GDM1 (cell line): ENCODE measurements around the gene SWAP70.
A peak's percentile ranks its signal among the peaks of the same experiment; 100 is the strongest.
"Not testable (repeated sequence)": the region's sequence is repeated elsewhere in the genome, so short reads cannot be mapped to it uniquely, and the experiment has no call there.

Source experiments
- DNase-seq: peaks from one replicate; lab custom pipeline; 2025; lab: John Stamatoyannopoulos, UW

SWAP70 gene

DNA sequence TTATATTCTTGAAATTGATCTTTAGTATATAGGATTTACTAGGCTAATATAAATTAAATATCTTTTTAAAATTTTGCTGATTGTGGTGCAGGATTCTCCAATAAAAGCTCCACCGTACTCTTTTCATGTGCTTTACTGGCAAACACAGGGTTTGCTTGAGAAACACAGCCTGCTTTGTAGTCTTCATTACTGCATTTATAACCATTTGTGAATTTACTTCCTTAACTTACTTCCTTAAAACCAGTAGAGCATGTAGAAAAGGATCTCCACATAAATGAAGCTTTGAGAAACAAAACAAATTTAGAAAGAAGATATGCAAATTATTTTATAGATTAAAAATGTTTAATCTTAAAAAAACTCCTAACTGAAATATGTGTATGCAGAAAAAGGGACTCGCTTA is 28.8 kb downstream of the SWAP70 start:
- DNase-seq, result no peak

DNA sequence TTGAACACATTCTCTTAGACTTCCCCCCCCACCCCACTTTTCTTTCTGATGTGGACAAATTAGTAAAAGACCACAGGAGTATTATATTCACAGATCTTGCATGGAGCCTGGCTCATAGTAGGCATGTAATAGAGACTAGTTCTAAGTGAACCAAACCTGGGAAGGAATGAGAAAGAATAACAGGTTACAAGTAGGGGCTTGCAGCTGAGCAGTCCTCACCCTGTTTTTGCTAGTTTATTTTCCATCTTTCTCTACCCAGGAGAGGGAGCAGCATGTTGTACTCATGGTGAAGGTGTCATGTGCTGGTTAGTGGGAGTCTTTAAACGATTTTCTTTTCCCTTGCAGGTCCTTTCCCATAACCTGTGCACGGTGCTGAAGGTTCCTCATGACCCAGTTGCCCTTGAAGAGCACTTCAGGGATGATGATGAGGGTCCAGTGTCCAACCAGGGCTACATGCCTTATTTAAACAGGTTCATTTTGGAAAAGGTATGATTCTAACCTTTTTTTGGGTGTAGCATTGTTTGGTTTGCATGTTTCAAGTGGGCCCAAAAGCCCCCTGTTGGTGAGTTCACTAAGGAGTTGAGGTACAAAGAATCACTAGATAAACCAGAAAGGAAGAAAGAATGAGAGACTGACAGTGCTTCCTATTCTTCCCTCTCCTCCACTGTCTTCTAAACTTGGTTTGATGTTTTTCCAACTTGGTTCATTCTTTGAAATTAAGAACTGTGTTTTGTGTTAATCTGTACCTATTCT is 30.1 kb downstream of the SWAP70 start:
- no peak for DNase-seq

DNA sequence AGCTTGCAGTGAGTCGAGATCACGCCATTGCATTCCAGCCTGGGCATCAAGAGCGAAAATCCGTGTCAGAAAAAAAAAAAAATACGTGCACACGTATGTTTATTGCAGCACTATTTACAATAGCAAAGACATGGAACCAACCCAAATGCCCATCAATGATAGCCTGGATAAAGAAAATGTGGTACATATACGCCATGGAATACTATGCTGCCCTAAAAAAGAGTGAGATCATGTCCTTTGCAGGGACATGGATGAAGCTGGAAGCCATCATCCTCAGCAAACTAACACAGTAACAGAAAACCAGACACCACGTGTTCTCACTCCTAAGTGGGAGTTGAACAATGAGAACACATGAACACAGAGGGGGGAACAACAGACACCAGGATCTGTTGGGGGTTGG is 31.4 kb downstream of the SWAP70 start:
- DNase-seq, result not testable (repeated sequence)

DNA sequence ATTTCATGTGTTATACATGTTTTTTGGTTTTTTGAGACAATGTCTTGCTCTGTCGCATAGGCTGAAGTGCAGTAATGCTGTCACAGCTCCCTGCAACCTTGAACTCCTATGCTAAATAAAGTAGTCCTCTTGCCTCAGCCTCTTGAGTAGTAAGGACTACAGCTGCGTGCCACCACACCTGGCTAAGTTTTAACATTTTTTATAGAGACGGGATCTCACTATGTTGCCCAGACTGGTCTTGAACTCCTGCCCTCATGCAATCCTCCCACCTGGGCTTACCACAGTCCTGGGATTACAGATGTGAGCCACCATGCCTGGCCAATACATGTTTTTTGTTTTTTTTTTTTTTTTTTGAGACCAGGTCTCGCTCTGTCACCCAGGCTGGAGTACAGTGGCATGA is 33.9 kb downstream of the SWAP70 start:
- DNase-seq, result no peak

DNA sequence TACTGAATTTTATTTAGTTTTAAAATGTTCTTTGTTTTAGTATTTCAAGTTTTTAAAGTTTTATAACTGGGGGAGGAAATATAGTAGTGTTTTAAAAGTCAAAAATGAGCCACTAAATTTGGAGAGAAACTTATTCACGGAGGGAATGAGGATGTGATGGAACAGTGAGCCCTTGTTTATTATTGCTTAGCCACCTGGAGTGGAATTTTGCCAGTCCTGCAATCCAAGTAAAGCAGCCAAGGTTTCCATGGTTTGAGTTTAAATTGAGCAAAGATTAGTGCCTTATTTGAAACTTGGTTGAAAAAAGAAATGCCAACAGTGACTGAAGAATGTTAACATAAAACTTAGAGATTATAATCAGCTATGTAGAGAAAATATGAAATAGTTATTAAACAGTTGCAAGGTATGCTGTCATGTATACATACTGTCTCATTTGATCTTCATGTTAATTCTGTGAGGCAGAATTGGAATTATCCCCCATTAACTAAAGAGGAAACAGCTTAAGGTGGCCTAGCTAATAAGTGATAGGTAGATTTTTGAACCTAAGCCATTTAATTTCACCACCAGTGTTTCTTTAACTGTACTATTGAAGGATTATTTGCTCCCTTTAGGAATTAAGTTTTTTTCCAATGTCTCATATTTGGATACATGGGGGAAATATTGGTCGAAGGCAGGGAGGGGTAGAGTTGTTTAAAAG is 36.4 kb downstream of the SWAP70 start:
- no peak for DNase-seq

DNA sequence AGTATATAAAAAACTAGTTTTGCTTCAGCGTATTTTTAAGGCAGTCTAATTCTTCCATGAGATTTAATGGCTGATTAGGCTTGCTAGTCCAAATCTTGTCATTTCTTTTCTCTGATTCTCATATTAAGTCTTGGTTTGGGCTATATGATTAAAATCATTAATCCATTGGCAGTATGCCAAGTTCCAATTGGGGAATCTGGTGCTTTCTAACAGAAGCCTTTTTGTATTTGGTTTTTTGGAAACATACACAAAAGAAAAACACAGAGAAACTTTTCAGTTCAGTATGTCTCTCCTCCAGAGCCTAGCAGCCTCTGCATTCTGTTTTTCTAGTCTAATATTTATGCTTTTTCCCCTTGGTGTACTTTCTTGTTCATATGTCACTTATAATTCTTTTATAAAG is 37.9 kb downstream of the SWAP70 start:
- DNase-seq, result no peak

DNA sequence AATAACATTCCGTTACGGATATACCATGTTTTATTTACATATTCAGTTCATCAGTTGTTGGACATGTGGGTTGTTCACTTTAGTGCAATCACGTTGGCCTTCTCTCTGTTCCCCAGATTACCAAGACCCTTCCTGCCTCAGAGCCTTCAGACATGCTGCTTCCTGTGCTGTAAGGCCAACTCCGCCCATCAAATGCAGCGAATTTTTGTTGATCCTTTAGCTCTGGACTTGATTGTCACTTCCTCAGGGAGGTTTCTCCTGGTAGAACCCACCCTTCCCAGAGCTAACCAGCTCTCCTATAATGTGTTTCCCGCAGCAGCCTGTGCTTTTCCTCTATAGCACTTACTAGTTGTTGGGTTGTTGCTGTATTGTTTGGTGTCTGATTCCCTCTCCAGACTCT is 39.4 kb downstream of the SWAP70 start:
- no peak for DNase-seq

DNA sequence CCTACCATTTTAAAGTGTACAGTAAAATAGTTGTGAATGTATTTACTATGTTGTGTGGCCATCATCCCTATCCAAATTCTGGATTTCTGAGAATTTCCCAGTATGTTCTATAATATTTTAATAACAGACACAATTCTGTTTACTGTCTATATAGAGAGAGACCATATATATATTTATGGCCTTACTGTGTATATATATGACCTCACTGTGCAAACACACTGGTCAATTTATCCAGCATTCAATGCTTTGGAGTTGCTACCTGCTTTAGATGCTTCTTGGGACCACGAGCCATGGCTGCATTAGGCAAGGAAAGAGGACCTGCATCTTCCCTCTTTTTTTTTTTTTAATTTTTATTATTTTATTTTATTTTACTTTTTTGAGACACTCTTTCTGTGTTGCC is 40.2 kb downstream of the SWAP70 start:
- DNase-seq, result no peak

DNA sequence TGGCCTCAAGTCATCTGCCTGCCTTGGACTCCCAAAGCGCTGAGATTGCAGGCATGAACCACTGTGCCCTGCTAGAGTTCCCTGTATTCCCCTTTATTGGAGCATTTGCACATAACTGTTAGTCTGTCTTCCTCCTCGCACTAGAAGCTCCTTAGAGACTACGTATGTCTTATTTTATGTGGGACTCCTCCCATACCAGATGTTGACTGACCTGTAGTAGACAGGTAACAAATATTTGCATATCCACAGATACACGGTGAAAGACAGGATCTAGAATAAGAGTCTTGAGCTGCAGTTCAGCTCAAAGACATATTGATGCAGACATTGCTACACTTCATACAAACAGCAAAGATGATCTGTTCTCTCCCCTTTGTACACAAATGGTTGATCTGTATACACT is 40.7 kb downstream of the SWAP70 start:
- DNase-seq, result no peak

DNA sequence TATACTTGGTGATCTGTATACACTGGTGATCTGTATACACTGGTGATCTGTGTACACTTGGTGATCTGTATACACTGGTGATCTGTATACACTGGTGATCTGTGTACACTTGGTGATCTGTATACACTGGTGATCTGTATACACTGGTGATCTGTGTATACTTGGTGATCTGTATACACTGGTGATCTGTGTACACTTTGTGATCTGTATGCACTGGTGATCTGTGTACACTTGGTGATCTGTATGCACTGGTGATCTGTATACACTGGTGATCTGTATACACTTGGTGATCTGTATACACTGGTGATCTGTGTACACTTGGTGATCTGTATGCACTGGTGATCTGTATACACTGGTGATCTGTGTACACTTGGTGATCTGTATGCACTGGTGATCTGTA is 41.5 kb downstream of the SWAP70 start:
- DNase-seq, result not testable (repeated sequence)

DNA sequence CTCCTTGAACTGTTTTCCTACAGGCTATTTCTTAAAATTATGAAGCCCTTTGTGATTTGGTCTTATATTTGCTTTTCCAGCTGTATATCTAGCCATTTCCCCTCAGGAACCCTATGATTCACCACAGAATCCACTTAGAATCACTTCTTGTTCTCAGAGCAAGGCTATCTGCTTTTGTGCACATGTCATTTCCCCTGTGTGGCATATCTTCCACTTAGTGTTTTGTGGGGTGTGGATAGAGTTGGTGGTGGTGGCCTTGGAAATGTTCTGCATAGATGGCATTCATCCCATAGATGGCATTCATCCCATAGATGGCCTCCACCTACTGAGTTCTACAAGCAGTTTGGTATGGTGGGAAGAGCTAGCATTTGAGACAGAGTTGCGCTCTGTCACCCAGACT is 44.7 kb downstream of the SWAP70 start:
- DNase-seq, result peak; percentile 80

DNA sequence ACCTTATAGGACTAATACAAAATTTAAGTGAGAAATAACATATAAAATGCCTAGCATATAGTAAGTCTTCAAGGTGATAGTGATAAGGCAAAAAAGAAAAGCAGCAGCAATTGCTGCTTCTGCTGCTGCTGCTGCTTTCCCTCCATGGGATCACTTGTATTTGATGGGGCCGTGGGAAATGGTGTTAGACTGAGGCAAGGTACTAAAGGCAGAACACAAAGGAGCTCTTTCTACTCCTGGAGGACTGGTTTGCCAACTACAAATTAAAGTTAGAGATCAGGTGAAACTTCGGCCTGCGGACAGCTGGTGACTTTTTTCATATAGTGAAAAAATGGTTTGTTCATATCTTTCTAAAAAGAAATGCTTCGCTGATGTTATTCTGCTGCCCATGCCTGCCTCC is 46.3 kb downstream of the SWAP70 start:
- no peak for DNase-seq

DNA sequence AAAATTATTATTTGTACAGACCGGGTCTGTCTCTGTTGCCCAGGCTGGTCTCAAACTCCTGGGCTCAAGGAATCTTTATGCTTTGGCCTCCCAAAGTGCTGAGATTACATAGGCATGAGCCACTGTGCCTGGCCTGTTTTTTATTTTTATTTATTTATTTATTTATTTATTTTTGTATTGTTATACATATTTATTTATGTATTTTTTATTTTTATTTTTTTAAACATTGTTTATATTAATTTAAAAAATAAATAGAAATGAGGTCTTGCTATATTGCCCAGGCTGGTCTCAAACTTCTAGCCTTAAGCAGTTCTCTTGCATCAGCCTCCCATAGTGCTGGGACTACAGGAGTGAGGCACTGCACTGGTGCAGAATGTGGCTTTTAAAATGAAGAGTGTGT is 47.0 kb downstream of the SWAP70 start:
- DNase-seq, result no peak

DNA sequence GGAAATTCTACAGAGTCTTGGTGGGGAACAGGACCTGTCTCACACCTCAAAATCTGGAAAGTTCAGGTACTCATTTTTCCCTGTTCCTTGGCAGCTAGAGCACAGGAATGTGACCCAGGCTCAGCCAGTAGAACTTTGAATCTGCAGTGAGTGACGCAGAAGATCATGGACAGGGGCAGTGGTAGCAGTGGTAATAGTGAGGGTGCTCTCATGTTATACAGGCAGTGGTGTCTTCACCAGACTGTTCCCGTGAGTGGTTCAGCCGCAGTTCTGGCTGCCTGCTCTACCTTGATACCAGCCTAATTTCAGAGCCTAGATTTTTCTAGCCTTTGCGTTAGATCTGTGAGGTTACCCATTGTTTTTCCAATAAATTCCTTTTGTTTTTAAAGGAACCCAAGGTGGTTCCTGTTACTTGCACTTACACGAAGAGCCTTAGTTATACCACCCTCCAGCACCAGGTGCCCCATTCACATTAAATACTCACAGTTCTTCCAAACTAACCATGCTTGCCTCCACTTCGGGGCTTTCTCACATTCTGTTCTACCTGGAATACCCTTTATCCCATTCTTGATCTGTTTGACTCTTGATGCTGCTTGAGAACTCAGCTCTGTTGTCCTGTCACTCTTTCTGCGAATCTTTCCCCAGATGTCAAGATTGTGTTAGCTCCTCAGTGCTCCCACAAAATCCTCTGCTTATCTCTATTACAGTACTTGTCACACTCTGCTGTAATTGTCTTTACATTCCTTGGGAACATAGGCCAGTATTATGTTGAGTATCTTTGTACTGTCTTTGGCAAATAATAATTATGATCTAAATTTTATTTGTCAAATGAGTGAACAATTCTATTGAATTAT is 47.8 kb downstream of the SWAP70 start:
- no peak for DNase-seq

DNA sequence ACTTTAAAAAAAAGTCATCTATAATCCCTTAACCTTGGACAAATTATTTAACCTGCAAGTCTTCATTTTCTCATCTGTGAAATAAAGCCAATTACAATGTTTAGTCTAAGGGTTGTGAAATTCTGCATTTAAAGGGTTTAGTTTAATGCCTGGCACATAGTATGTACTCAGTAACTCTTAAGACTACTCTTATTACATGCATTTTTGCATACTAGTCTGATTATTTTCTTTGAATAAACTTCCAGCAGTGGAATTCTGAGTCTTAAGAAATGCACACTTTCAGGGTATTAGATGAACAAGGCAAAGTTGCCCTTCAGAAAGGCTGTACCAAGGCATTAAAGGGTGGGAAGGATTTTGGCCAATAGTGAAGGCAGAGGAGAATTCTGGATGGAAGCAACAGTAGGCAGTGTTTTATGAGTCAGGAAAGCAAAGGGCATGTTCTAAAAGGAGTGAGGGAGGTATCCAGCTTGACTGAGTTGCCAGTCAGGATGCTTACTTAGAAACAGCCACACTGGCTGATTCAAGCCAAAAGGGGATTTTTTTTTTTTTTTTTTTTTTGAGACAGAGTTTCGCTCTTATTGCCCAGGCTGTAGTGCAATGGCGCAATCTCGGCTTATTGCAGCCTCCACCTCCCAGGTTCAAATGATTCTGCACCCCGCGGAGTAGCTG is 50.5 kb downstream of the SWAP70 start:
- DNase-seq, result no peak

DNA sequence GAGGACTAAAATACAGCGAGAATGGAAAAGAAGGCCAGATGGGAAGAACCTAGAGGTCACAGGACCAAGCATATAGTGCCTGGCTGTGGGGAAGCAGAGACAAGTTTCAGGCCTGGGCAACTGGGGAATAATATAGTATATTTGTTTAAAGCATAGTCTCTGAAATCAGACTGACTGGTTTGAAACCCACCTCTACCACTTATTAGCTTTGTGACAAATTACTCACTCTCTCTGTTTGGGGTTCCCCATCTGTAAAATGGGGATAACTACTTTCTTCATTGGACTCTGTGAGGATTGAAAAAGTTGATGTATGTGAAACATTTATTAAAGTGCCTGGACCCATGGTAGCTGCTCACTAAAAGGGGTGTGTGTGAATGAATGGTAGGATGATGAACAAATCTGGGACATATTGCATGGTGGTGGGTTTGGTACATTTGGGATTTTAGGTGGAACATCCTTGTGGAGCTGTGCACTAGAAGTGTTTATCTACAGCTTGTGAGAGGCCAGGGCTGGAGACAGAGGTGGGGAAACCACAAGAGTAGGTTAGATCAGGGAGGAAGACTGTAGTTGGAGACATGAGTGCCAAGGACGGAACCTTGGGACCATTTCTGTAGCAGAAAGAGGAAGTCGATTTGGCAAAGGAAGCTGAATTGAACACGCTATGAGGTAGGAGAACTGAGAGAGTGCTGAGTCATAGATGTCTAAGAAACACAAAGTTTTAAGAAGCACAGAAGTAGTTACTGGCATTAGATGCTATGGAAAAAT is 52.6 kb downstream of the SWAP70 start:
- peak; percentile 91 for DNase-seq

DNA sequence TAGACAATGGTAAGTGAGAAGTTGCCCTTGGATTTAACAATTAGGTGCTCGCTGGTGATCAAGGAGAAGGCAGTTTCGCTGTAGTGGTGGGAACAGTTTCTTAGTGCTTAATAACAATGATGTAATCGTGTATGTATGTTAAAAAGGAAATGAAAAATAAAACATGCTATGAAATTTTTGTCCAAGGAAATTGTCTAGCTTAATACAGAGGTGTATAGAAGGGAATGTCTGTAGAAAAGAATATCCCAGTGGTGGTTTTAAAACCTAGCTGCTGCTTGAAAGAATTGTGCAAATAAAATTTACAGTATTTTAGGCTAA is 53.1 kb downstream of the SWAP70 start:
- no peak for DNase-seq

DNA sequence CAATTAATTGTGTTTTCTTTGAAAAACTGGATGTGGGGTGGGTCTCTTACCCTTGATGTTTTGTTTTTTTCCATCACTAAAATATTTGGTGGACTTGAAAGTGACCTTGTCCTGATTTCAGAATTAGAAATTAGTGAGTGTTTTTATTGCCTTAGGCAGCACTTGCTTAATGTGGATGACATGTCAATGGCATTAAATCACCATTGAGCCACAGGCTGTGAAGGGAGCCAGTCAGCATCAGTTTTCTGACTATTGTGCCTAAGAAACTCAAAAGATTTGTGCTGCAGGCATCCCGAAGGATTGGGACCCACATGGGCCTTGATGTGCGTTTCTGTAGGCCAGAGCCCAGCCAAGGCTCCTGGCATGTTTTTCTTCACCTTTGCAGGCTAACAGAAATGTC is 53.8 kb downstream of the SWAP70 start:
- no peak for DNase-seq

DNA sequence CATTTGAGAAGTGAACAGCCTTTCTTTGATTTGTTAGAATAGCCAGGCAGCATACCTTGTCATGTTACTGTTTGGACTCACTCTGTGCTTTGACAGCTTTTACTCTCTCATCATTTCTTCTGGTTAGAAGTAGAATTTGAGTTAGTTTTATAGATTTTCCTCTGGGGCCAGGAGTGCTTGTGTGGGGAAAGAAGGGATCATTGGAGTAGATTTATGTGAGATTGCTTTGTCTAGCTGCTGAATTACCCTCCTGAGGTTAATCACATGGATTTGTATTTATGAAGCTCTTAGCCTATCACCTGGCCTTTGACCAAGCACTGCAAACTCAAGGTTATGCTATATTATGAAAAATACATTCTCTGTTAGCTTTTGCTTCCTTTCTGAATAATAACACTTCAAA is 54.3 kb downstream of the SWAP70 start:
- no peak for DNase-seq

DNA sequence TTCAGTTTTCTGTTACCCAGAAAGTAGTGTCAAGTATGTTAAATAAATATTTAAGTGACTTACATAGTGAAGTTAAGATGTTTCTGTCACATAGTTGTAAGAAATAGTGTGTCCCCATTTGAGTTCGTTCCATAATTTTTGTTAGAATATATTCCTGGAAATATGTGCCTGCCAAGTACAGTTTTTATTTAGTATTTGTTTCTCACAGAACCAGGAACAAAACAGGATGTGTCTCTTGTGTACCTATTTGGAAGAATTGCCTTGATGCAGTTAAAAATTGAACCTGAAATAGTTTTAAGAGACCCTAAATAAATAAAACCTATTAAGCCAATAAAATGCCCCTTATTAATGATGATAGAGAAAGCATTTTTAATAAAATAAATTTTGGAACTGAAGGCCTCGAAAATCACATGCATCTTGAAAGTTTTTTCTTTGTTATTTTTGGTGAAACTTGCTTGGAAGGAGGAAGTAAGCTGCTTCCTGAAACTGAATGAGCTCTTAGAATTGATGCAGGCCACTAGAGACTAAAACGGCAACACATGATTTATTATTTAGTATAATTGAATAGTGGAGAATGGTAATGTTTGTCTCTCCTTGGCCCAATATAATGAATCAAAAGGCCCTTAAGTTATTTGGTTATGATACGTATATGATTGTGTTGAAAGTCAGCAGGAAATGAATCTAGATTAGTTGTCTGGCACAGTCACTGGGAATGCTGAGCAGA is 55.9 kb downstream of the SWAP70 start:
- DNase-seq, result peak; percentile 15

DNA sequence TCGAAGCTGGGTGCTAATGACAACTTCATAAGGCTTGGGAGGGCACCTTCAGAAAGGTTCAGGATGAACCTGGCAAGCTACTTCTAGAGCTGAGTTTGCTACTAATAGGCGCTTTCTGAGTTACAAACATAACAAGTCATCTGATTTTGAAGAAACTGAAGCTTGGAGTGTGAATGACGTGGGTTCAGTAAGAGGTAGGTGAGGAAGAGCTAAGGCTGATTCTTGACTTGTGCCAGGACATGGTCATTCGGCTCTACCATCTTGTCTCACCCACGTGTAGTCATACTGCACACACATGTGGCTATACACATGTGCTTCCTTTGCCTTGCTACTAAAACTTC is 56.4 kb downstream of the SWAP70 start:
- no peak for DNase-seq
